ENCODE measurements around the gene FAM83C. TPM values are rescaled to one million over a fixed set of nuclear protein-coding genes. Genes with fewer than 3 reads are reported as not detected.

FAM83C gene
- total RNA-seq, 1 experiment from 2014 or later, result not detected

GRCh38 chr20:35275741-35276251 lies 16.4 kb downstream of the FAM83C start:
- no TSS peak for BruUV-seq (replicated peaks)
- Mint-ChIP-seq H3K9me3 (ENCODE audit: unreplicated experiment) (no peaks in the 10 kb centered on the region), H3K36me3 (ENCODE audit: insufficient read depth, unreplicated experiment) (peaks cover 47% of the 10 kb centered on the region), H3K27me3 (ENCODE audit: insufficient read depth, unreplicated experiment) (no peaks in the 10 kb centered on the region), H3K27ac (ENCODE audit: low read depth, unreplicated experiment) (no peak overlapping the region), H3K4me1 (ENCODE audit: insufficient read depth, unreplicated experiment) (peaks cover 26% of the 10 kb centered on the region), H3K4me3 (ENCODE audit: unreplicated experiment) (no peak overlapping the region)
- TF ChIP-seq CTCF (IDR thresholded peaks at IDR 0.05; ENCODE audit: unreplicated experiment), result no peak
- ChIA-PET POLR2A (interaction anchor here (0.6 to 7.3 kb wide), 3 partner anchors 10 to 31 kb away, joined by 4 to 92 read pairs (median 4); no protein-coding TSS in a partner anchor), CTCF (interaction anchor here (0.6 to 1.3 kb wide), 6 partner anchors 29 to 180 kb away, joined by 3 to 5 read pairs (median 3); no protein-coding TSS in a partner anchor)
- DNase-seq (ENCODE audit: unreplicated experiment), result no peak
- intact Hi-C loops (cut with micrococcal nuclease), result no loop called here

GRCh38 chr20:35274172-35275092 lies 17.8 kb downstream of the FAM83C start:
- intact Hi-C loops (cut with micrococcal nuclease), result no loop called here
- Mint-ChIP-seq H3K4me3 (ENCODE audit: unreplicated experiment) (no peak overlapping the region), H3K27ac (ENCODE audit: low read depth, unreplicated experiment) (no peak overlapping the region), H3K36me3 (ENCODE audit: insufficient read depth, unreplicated experiment) (peaks cover 34% of the 10 kb centered on the region), H3K4me1 (ENCODE audit: insufficient read depth, unreplicated experiment) (peaks cover 18% of the 10 kb centered on the region), H3K9me3 (ENCODE audit: unreplicated experiment) (no peaks in the 10 kb centered on the region), H3K27me3 (ENCODE audit: insufficient read depth, unreplicated experiment) (no peaks in the 10 kb centered on the region)
- no peak for DNase-seq (ENCODE audit: unreplicated experiment)
- BruUV-seq (replicated peaks), result no TSS peak
- TF ChIP-seq CTCF (IDR thresholded peaks at IDR 0.05; ENCODE audit: unreplicated experiment), result no peak
- ChIA-PET POLR2A (interaction anchor here (0.6 to 7.3 kb wide), 3 partner anchors 10 to 293 kb away, joined by 3 to 92 read pairs (median 7); no protein-coding TSS in a partner anchor), CTCF (interaction anchor here (0.5 to 1.3 kb wide), 6 partner anchors 20 to 178 kb away, joined by 3 to 4 read pairs (median 3); no protein-coding TSS in a partner anchor)

- BruUV-seq (replicated peaks), result no TSS peak
- DNase-seq (ENCODE audit: unreplicated experiment), result no peak
- Mint-ChIP-seq H3K27me3 (ENCODE audit: insufficient read depth, unreplicated experiment) (no peaks in the 10 kb centered on the region), H3K27ac (ENCODE audit: low read depth, unreplicated experiment) (no peak overlapping the region), H3K4me1 (ENCODE audit: insufficient read depth, unreplicated experiment) (peaks cover 13% of the 10 kb centered on the region), H3K4me3 (ENCODE audit: unreplicated experiment) (no peak overlapping the region), H3K9me3 (ENCODE audit: unreplicated experiment) (no peaks in the 10 kb centered on the region), H3K36me3 (ENCODE audit: insufficient read depth, unreplicated experiment) (peaks cover 25% of the 10 kb centered on the region)
- ChIA-PET POLR2A (interaction anchor here (0.7 to 2.0 kb wide), 5 partner anchors 9 to 31 kb away, joined by 3 to 7 read pairs (median 6); partner anchors contain the start of gene FAM83C), CTCF (interaction anchor here (0.6 to 1.2 kb wide), 4 partner anchors 14 to 177 kb away, joined by 3 to 6 read pairs (median 4); no protein-coding TSS in a partner anchor)
- intact Hi-C loops (cut with micrococcal nuclease), result no loop called here
- TF ChIP-seq CTCF (IDR thresholded peaks at IDR 0.05; ENCODE audit: unreplicated experiment), result no peak
These were observed 18.6 kb downstream of the FAM83C start for GRCh38 chr20:35273449-35274171.
